ENCODE data around the gene CELSR3. TPM values are rescaled to one million over a fixed set of nuclear protein-coding genes. Genes with fewer than 3 reads are reported as not detected.
A peak's percentile ranks its signal among the peaks of the same experiment; 100 is the strongest.

Gene CELSR3
- total and polyA plus RNA-seq, 2 of the 4 experiments (the other 2 are of a cell fraction) = 0.18 to 0.63 TPM

DNA sequence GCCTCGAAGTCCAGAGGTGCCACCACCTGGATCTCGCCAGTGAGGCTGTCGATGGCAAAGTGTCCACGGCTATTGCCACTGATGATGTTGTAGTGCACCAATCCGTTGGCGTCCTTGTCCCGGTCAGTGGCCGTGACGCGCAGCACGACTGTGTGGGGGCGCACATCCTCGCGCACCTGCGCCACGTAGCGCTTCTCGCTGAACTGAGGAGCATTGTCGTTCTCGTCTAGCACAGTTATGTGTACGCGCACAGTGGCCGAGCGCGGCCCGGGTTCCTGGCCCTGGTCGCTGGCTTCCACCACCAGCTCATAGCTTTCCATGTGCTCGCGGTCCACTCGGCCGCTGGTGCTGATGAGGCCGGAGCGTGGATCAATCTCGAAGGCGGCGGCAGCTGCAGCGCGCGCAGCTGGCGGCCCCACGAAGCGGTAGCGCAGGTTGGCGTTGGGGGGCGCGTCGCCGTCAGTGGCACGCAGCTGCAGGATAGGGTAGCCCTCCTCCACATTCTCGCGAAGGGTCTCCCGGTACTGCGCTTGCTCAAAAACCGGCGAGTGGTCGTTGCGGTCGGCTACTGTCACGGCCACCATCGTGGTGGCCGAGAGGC, 1.8 kb downstream of the CELSR3 start:
- H4K8ac ChIP-seq (ENCODE audit: low read depth in 2 of 2, low read length in 2 of 2) = no peak overlapping the region
- intact Hi-C loops (cut with micrococcal nuclease) = no loop called here
- H3K4me2 ChIP-seq (ENCODE audit: low read depth, low read length) = peak overlapping the region; percentile 96
- H2AK5ac ChIP-seq (ENCODE audit: low read depth, low read length) = no peak overlapping the region
- CTCF ChIA-PET = no interaction called here
- no peak overlapping the region for H3K18ac ChIP-seq (ENCODE audit: low read depth, low read length)
- H2BK20ac ChIP-seq (ENCODE audit: low read depth, low read length) = no peak overlapping the region
- no peak overlapping the region for H2BK5ac ChIP-seq (ENCODE audit: low read depth, low read length, poor library complexity, severe bottlenecking)
- no peak for TF ChIP-seq MAZ (IDR thresholded peaks at IDR 0.05; ENCODE audit: borderline replicate concordance, low read depth, low read length)
- no peak for TF ChIP-seq POLR2A (IDR thresholded peaks at IDR 0.05; ENCODE audit: low read depth, low read length)
- no peak for TF ChIP-seq FOS (IDR thresholded peaks at IDR 0.05; ENCODE audit: low read depth, low read length)
- no peak for TF ChIP-seq CTCF (conservative IDR thresholded peaks at IDR 0.05; ENCODE audit: low read depth, low read length)
- no peak for TF ChIP-seq CEBPB (IDR thresholded peaks at IDR 0.05; ENCODE audit: low read depth, low read length)
- no peak for TF ChIP-seq CHD1 (IDR thresholded peaks at IDR 0.05; ENCODE audit: low read depth, low read length)
- TF ChIP-seq RCOR1 (IDR thresholded peaks at IDR 0.05; ENCODE audit: insufficient replicate concordance, low read length) = no peak
- no peak for TF ChIP-seq RFX5 (IDR thresholded peaks at IDR 0.05; ENCODE audit: low read depth, low read length)
- TF ChIP-seq, protein P1, sequence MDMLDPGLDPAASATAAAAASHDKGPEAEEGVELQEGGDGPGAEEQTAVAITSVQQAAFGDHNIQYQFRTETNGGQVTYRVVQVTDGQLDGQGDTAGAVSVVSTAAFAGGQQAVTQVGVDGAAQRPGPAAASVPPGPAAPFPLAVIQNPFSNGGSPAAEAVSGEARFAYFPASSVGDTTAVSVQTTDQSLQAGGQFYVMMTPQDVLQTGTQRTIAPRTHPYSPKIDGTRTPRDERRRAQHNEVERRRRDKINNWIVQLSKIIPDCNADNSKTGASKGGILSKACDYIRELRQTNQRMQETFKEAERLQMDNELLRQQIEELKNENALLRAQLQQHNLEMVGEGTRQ (IDR thresholded peaks at IDR 0.05; ENCODE audit: low read depth, low read length) = no peak
- no peak for TF ChIP-seq ELK1 (IDR thresholded peaks at IDR 0.05; ENCODE audit: borderline replicate concordance, low read depth, low read length)
- no peak for TF ChIP-seq MAFK (IDR thresholded peaks at IDR 0.05; ENCODE audit: low read depth, low read length)
- ATAC-seq (ENCODE audit: low read depth) (no peak), DNase-seq (no peak)
- no peak overlapping the region for H3K4ac ChIP-seq (ENCODE audit: low read depth, low read length)
- H4K20me1 ChIP-seq (ENCODE audit: insufficient read depth, low read length) = no peaks in the 10 kb centered on the region
- H3K9me3 ChIP-seq (ENCODE audit: control insufficient read depth, insufficient read depth, low read length) = no peaks in the 10 kb centered on the region
- no peak overlapping the region for H3K56ac ChIP-seq (ENCODE audit: extremely low read depth, insufficient read depth, low read length)
- in situ Hi-C loops (cut with MboI; ENCODE audit: low sequenced_read_pairs) = loop anchor here (10.0 kb wide), 1 partner anchor 196 kb away; a partner anchor contains a TSS
- peaks cover 3% of the 10 kb centered on the region; the same call in 1 of the 2 replicates for H3K4me1 ChIP-seq (ENCODE audit: control insufficient read depth, insufficient read depth, low read length)
- no peak overlapping the region for H2BK15ac ChIP-seq (ENCODE audit: low read depth, low read length)
- no peak overlapping the region for H4K91ac ChIP-seq (ENCODE audit: insufficient read depth, low read depth, low read length)
- peak overlapping the region; percentile 57; the same call in 1 of the 2 replicates for H3K4me3 ChIP-seq (ENCODE audit: insufficient read depth, low read depth, low read length)
- H3K27ac ChIP-seq (ENCODE audit: insufficient read depth, low read length) = no peak overlapping the region
- 53% methylated on average over 37 of the region's 61 CpGs; no CpG with 5 or more reads in 1 of the 2 experiments for WGBS, 2 experiments (ENCODE audit: extremely low coverage in 2 of 2, insufficient read length in 1 of 2)
- no peak overlapping the region for H3K9ac ChIP-seq (ENCODE audit: low read depth, low read length)
- BruUV-seq (replicated peaks) = no TSS peak
- H3K36me3 ChIP-seq (ENCODE audit: control insufficient read depth, insufficient read depth, low read length) = no peaks in the 10 kb centered on the region
- POLR2A ChIA-PET (ENCODE audit: unreplicated experiment) = no interaction called here
- H4K5ac ChIP-seq (ENCODE audit: low read depth, low read length) = no peak overlapping the region
- H3K9me1 ChIP-seq (ENCODE audit: insufficient read depth, low read length) = peaks cover 5% of the 10 kb centered on the region
- no peaks in the 10 kb centered on the region for H3K27me3 ChIP-seq (ENCODE audit: control insufficient read depth, insufficient read depth, low read length)
- H2AFZ ChIP-seq (replicated peaks; ENCODE audit: low read length, poor library complexity) = peak overlapping the region; percentile 90
- dilution Hi-C loops (cut with HindIII; ENCODE audit: low sequenced_read_pairs, unreplicated experiment) = no loop called here
- H3K79me1 ChIP-seq (ENCODE audit: low read depth in 1 of 2, low read length in 2 of 2) = peaks cover 0 to 5% of the 10 kb centered on the region in 2 experiments; a peak in 1 of 4 replicates
- H3K14ac ChIP-seq (replicated peaks; ENCODE audit: low read depth, low read length) = no peak overlapping the region
- no peak overlapping the region for H2AK9ac ChIP-seq (replicated peaks; ENCODE audit: low read depth, low read length, poor library complexity)
- no peak overlapping the region for H2BK120ac ChIP-seq (ENCODE audit: low read depth, low read length)
- no peak overlapping the region for H3K23ac ChIP-seq (ENCODE audit: low read depth, low read length)
